ENCODE measurements around the gene TLR5. TPM values are rescaled to one million over a fixed set of nuclear protein-coding genes. Genes with fewer than 3 reads are reported as not detected.

TLR5 gene
- total and polyA plus RNA-seq, 7 donors = 0.23 to 10.2 (median 3.6) TPM

DNA sequence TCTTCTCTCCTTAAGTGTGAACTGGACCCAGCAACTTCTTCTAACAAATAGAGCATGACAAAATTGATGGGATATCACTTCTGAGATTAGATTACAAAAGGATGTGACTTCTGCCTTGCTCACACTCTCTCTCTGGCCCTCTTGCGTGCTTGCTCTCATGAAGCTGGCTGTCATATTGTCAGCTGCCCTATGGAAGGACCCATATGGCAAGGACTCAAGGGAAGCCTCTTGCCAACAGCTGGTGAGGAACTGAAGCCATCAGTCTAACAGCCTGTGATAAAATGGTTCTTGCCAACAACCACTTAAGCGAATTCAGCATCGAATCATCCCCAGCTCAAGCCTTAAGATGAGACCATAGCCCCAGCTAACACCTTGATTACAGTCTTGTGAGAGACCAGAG lies 4.8 kb upstream of the TLR5 start:
- 75 to 93% methylated on average over 3 of the region's 3 CpGs for WGBS, 2 donors
- no peaks in the 10 kb centered on the region for H3K36me3 ChIP-seq
- intact Hi-C loops (cut with DNase I) = no loop called here
- H3K4me1 ChIP-seq = peaks cover 0 to 15% (median 13%) of the 10 kb centered on the region in 4 donors
- H3K27me3 ChIP-seq = no peaks in the 10 kb centered on the region
- H3K4me3 ChIP-seq = no peak overlapping the region
- no peak for DNase-seq
- H3K9me3 ChIP-seq = peaks cover 0 to 4% (median 0%) of the 10 kb centered on the region in 4 donors
- H3K27ac ChIP-seq = no peak overlapping the region
- TF ChIP-seq, protein P1, sequence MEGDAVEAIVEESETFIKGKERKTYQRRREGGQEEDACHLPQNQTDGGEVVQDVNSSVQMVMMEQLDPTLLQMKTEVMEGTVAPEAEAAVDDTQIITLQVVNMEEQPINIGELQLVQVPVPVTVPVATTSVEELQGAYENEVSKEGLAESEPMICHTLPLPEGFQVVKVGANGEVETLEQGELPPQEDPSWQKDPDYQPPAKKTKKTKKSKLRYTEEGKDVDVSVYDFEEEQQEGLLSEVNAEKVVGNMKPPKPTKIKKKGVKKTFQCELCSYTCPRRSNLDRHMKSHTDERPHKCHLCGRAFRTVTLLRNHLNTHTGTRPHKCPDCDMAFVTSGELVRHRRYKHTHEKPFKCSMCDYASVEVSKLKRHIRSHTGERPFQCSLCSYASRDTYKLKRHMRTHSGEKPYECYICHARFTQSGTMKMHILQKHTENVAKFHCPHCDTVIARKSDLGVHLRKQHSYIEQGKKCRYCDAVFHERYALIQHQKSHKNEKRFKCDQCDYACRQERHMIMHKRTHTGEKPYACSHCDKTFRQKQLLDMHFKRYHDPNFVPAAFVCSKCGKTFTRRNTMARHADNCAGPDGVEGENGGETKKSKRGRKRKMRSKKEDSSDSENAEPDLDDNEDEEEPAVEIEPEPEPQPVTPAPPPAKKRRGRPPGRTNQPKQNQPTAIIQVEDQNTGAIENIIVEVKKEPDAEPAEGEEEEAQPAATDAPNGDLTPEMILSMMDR (IDR thresholded peaks at IDR 0.05) = no peak
- no peak for TF ChIP-seq POLR2A (IDR thresholded peaks at IDR 0.05)
- no peak for TF ChIP-seq EP300 (IDR thresholded peaks at IDR 0.05)
- TF ChIP-seq POLR2AphosphoS5 (IDR thresholded peaks at IDR 0.05) = no peak

DNA sequence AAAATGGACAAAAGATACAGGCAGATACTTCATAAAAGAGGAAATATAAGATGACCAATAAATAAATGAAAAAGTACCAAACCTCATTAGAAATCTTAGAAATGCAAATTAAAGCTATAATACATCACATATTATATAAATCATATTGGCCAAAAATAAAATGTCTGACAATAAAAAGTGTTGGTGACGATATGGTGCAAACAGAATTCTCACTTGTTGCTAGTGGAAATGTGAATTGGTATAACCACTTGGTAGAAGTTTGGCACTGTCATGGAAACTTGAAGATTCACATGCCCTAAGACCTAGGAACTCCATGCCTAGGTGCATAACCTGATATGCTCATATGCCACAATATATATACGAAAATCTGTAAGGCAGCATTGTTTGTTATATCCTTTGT lies 4.4 kb upstream of the TLR5 start:
- Histone ChIP-seq H3K27ac (no peak overlapping the region), H3K36me3 (no peaks in the 10 kb centered on the region), H3K27me3 (no peaks in the 10 kb centered on the region), H3K9me3 (peaks cover 0 to 4% (median 0%) of the 10 kb centered on the region in 4 donors), H3K4me3 (no peak overlapping the region), H3K4me1 (peaks cover 0 to 20% (median 15%) of the 10 kb centered on the region in 4 donors)
- intact Hi-C loops (cut with DNase I) = no loop called here
- no peak for TF ChIP-seq POLR2AphosphoS5 (IDR thresholded peaks at IDR 0.05)
- TF ChIP-seq, protein P1 (IDR thresholded peaks at IDR 0.05) = no peak
- TF ChIP-seq POLR2A (IDR thresholded peaks at IDR 0.05) = no peak
- no peak for TF ChIP-seq EP300 (IDR thresholded peaks at IDR 0.05)
- DNase-seq = no peak
- 96% methylated on average over 2 of the region's 2 CpGs for WGBS, 2 donors

GRCh38 chr1:223146745-223147144 lies 3.7 kb upstream of the TLR5 start:
- Histone ChIP-seq H3K27ac (no peak overlapping the region), H3K9me3 (peaks cover 0 to 4% (median 0%) of the 10 kb centered on the region in 4 donors), H3K36me3 (no peaks in the 10 kb centered on the region), H3K4me1 (peaks cover 0 to 25% (median 16%) of the 10 kb centered on the region in 4 donors), H3K27me3 (no peaks in the 10 kb centered on the region), H3K4me3 (no peak overlapping the region)
- TF ChIP-seq, protein P1 (IDR thresholded peaks at IDR 0.05) = no peak
- TF ChIP-seq EP300 (IDR thresholded peaks at IDR 0.05) = no peak
- no peak for TF ChIP-seq POLR2A (IDR thresholded peaks at IDR 0.05)
- TF ChIP-seq POLR2AphosphoS5 (IDR thresholded peaks at IDR 0.05) = no peak
- intact Hi-C loops (cut with DNase I) = no loop called here
- peak; percentile 21 for DNase-seq
- WGBS, 2 donors = 92 to 93% methylated on average over 2 of the region's 2 CpGs

DNA sequence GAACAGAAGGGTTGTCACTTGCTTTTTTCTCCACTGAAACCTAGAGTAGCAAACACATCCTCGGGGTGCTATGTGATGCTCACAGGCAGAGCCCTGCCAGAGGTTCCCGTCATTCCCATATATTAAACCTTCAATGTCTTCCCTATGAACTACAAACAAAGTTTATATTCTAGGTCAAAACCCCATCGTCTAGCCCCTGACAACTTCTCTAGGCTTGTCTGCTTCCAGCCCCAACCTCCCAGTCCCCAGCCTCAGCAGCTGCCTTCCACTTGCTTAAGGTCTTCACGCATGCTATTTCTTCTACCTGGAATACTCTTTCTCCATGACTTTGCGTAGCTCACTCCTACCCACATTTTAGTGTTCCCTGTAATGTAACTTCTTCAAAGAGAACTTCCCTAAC lies 1.9 kb upstream of the TLR5 start:
- Histone ChIP-seq H3K9me3 (peaks cover 0 to 4% (median 0%) of the 10 kb centered on the region in 4 donors), H3K27ac (no peak overlapping the region), H3K27me3 (no peaks in the 10 kb centered on the region), H3K4me1 (peaks cover 0 to 25% (median 16%) of the 10 kb centered on the region in 4 donors), H3K4me3 (no peak overlapping the region), H3K36me3 (no peaks in the 10 kb centered on the region)
- DNase-seq = peak; percentile 29
- TF ChIP-seq POLR2A (IDR thresholded peaks at IDR 0.05) (no peak), EP300 (IDR thresholded peaks at IDR 0.05) (no peak), POLR2AphosphoS5 (IDR thresholded peaks at IDR 0.05) (no peak)
- TF ChIP-seq, protein P1 (IDR thresholded peaks at IDR 0.05) = no peak
- WGBS, 2 donors = 87 to 94% methylated on average over 5 of the region's 5 CpGs
- intact Hi-C loops (cut with DNase I) = loop anchor here (5.0 kb wide), 1 partner anchor 217 kb away; the partner anchor contains the start of gene SUSD4

DNA sequence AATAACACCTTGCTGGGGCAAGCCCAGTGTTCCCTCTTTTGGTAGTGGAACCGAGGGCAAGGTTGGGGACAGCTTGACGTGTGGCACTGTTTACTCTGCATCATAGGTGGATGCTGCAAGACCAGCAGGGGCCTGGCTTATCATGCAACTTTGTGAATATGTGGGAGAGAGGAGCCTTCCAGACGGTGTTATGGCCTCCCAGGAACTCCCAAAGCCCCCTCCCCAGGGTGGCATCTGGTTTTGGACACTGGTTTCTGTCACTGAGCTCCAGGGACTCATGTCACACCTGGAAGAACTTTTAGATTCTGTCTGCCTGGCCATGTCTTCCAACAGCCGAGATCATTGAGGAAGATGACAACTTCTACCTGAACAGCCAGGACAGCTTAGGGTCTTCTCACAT lies 1.4 kb upstream of the TLR5 start:
- H3K4me3 ChIP-seq = no peak overlapping the region
- H3K4me1 ChIP-seq = peaks cover 0 to 25% (median 16%) of the 10 kb centered on the region in 4 donors
- H3K9me3 ChIP-seq = peaks cover 0 to 4% (median 0%) of the 10 kb centered on the region in 4 donors
- TF ChIP-seq EP300 (IDR thresholded peaks at IDR 0.05) = no peak
- TF ChIP-seq POLR2AphosphoS5 (IDR thresholded peaks at IDR 0.05) = no peak
- TF ChIP-seq, protein P1 (IDR thresholded peaks at IDR 0.05) = no peak
- no peak for TF ChIP-seq POLR2A (IDR thresholded peaks at IDR 0.05)
- 63 to 80% methylated on average over 4 of the region's 4 CpGs for WGBS, 2 donors
- intact Hi-C loops (cut with DNase I) = loop anchor here (5.0 kb wide), 1 partner anchor 218 kb away; the partner anchor contains the start of gene SUSD4
- DNase-seq = peak; percentile 27
- H3K27me3 ChIP-seq = no peaks in the 10 kb centered on the region
- no peaks in the 10 kb centered on the region for H3K36me3 ChIP-seq
- H3K27ac ChIP-seq = peak overlapping the region in 1 of 4 donors; percentile 70
